K562 (cell line): ENCODE measurements around the gene MED22.

Experiments
- NRF1 ChIP-seq, 2 experiments: fragments of 450-650 bp; IDR thresholded peaks in 1 of 2; conservative IDR thresholded peaks in 1 of 2; 2 replicates each; pipeline ENCODE4 v1.6.1; 2014; ENCODE audit warnings: mild to moderate bottlenecking in 2 of 2
- TF ChIP-seq, protein P1 (sequence below), 3 experiments: fragments of 200-800 bp in 1 of 3; sonication (Bioruptor generic) in 1 of 3; sonication (generic) in 1 of 3; formaldehyde crosslinking in 1 of 3; IDR thresholded peaks; 2 replicates each; pipeline versions ENCODE4 v1.6.1 to v1.8.0; 2016 to 2022; ENCODE audit warnings: mild to moderate bottlenecking in 2 of 3, missing compliant biosample characterization in 2 of 3, missing genetic modification characterization in 2 of 3, missing genetic modification reagents in 1 of 3

DNA sequence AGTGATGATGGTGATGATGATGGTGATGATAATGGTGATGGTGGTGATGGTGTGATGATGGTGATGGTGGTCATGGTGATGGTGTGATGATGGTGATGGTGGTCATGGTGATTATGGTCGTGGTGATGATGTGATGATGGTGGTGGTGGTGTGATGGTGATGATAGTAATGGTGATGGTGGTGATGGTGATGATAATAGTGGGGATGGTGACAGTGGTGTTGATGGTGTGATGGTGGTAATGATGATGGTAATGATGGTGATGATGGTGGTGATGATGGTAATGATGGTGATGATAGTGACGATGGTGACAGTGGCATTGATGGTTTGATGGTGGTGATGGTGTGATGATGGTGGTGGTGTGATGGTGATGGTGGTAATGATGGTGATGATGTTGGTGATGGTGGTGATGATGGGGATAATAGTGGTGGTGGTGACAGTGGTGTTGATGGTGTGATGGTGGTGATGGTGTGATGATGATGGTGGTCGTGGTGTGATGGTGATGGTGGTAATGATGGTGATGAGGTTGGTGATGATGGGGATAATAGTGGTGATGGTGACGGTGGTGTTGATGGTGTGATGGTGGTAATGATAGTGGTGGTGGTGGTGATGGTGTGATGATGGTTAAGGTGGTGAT is 34.7 kb upstream of the MED22 start:
- TF ChIP-seq NRF1 (conservative IDR thresholded peaks at IDR 0.05 in 1 of 2, IDR thresholded peaks at IDR 0.05 in 1 of 2), result no peak
- TF ChIP-seq, protein P1, sequence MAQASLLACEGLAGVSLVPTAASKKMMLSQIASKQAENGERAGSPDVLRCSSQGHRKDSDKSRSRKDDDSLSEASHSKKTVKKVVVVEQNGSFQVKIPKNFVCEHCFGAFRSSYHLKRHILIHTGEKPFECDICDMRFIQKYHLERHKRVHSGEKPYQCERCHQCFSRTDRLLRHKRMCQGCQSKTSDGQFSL (CRISPR knock-in tag; IDR thresholded peaks at IDR 0.05), result no peak
- TF ChIP-seq, protein P1 (tag; IDR thresholded peaks at IDR 0.05), result no peak
